A549 (cell line): ENCODE data around the gene RHOB. TPM values are rescaled to one million over a fixed set of nuclear protein-coding genes. Genes with fewer than 3 reads are reported as not detected.

Experiments used
- ATAC-seq, 2 experiments: fragments of 200-7000 bp in 1 of 2; fragments of >200 bp in 1 of 2; cut with Nextera tagmentation in 1 of 2; cut with Tn5 transposase in 1 of 2; 3 replicates each; pipeline versions ENCODE4 v1.8.0 to v1.9.1; 2018 to 2020; ENCODE audit warnings: mild to moderate bottlenecking in 1 of 2, moderate library complexity in 1 of 2
- CTCF ChIA-PET: fragments of 300-600 bp; sonication (Branson Sonifier 250); formaldehyde crosslinking; extraction: SDS; loops from one replicate; lab custom pipeline; 2021; ENCODE audit warnings: antibody characterized with exemption, inconsistent platforms; lab: Yijun Ruan, JAX
- POLR2A ChIA-PET: fragments of 350-600 bp; formaldehyde crosslinking; extraction: SDS; loops from one replicate; lab custom pipeline; 2021; ENCODE audit warnings: antibody characterized with exemption, inconsistent platforms; lab: Yijun Ruan, JAX
- DNase-seq, 2 experiments: peaks; one replicate each; pipeline versions ENCODE4 v3.0.0 to v3.0.0-alpha.2; 2011 to 2016; ENCODE audit warnings: low read depth in 1 of 2, low spot score in 1 of 2
- FAIRE-seq: peaks from 2 replicates; lab custom pipeline; 2011; peaks lifted over from hg19 to GRCh38; lab: Jason Lieb, UNC
- H3K27ac ChIP-seq, 2 experiments: fragments of >200 bp; sonication (Bioruptor Twin); formaldehyde crosslinking; 3 replicates each; pipeline ENCODE4 v1.5.1; 2016 to 2017
- H3K4me1 ChIP-seq: fragments of >200 bp; sonication (Bioruptor Twin); formaldehyde crosslinking; 3 replicates; pipeline ENCODE4 v1.6.1; 2016
- H3K4me2 ChIP-seq: fragments of >200 bp; sonication (Bioruptor Twin); formaldehyde crosslinking; 3 replicates; pipeline ENCODE4 v1.6.1; 2016
- H3K4me3 ChIP-seq: fragments of >200 bp; sonication (Bioruptor Twin); formaldehyde crosslinking; 3 replicates; pipeline ENCODE4 v1.5.1; 2016
- H3K9me3 ChIP-seq: fragments of >200 bp; sonication (Bioruptor Twin); formaldehyde crosslinking; 3 replicates; pipeline ENCODE4 v1.6.1; 2016
- CBX8 ChIP-seq: fragments of 200-600 bp; sonication (generic); IDR thresholded peaks from 2 replicates; pipeline ENCODE4 v1.6.1; 2016
- CHD2 ChIP-seq: fragments of 150-350 bp; IDR thresholded peaks from 2 replicates; pipeline ENCODE4 v1.6.1; 2014; ENCODE audit warnings: low read length; ENCODE audit not compliant: partially characterized antibody
- EHF ChIP-seq: fragments of 250-450 bp; sonication (Bioruptor Pico); IDR thresholded peaks from 2 replicates; pipeline ENCODE4 v1.5.0; 2020; ENCODE audit warnings: mild to moderate bottlenecking
- EHMT2 ChIP-seq: fragments of 200-600 bp; sonication (generic); IDR thresholded peaks from 2 replicates; pipeline ENCODE4 v1.6.1; 2016; ENCODE audit warnings: antibody characterized with exemption, low read depth, mild to moderate bottlenecking, moderate library complexity
- ELK1 ChIP-seq: fragments of 150-350 bp; IDR thresholded peaks from 2 replicates; pipeline ENCODE4 v1.6.1; 2014; ENCODE audit warnings: low read depth, mild to moderate bottlenecking, low read length
- EP300 ChIP-seq, 2 experiments: fragments of >200 bp; sonication (Bioruptor Twin); formaldehyde crosslinking; IDR thresholded peaks; 2 replicates in 1 of 2; 3 replicates in 1 of 2; pipeline ENCODE4 v1.6.1; 2016 to 2017
- GATA3 ChIP-seq: IDR thresholded peaks from 2 replicates; pipeline ENCODE4 v1.6.1; 2012; ENCODE audit warnings: borderline replicate concordance
- HEYL ChIP-seq: fragments of 250-450 bp; sonication (Bioruptor Pico); IDR thresholded peaks from 2 replicates; pipeline ENCODE4 v1.8.0; 2021; ENCODE audit warnings: mild to moderate bottlenecking, moderate library complexity
- HMGXB4 ChIP-seq: fragments of 250-450 bp; sonication (Bioruptor Pico); IDR thresholded peaks from 2 replicates; pipeline ENCODE4 v1.5.0; 2021; ENCODE audit warnings: mild to moderate bottlenecking, moderate library complexity, borderline replicate concordance
- MAFK ChIP-seq: fragments of 450-650 bp; IDR thresholded peaks from 2 replicates; pipeline ENCODE4 v1.6.1; 2014; ENCODE audit not compliant: partially characterized antibody
- NPAS2 ChIP-seq: fragments of 250-450 bp; sonication (Bioruptor Pico); IDR thresholded peaks from 2 replicates; pipeline ENCODE4 v1.8.0; 2022; ENCODE audit warnings: mild to moderate bottlenecking, moderate library complexity, borderline replicate concordance
- RAD21 ChIP-seq, 2 experiments: fragments of >200 bp in 1 of 2; sonication (Bioruptor Twin) in 1 of 2; formaldehyde crosslinking in 1 of 2; IDR thresholded peaks in 1 of 2; conservative IDR thresholded peaks in 1 of 2; 2 replicates in 1 of 2; 3 replicates in 1 of 2; pipeline ENCODE4 v1.6.1; 2012 to 2018; ENCODE audit warnings: inconsistent platforms in 1 of 2
- ZSCAN20 ChIP-seq: fragments of 250-450 bp; sonication (Bioruptor Pico); IDR thresholded peaks from 2 replicates; pipeline ENCODE4 v1.8.0; 2022; ENCODE audit warnings: mild to moderate bottlenecking, moderate library complexity
- WGBS: methylation state at CpG from one replicate; pipeline ENCODE4 v1.1.6; 2017; ENCODE audit errors: missing lambda C conversion rate; 5-methylcytosine and 5-hydroxymethylcytosine counted together
- polyA plus RNA-seq, 4 experiments: library from polyadenylated mRNA; depleted of rRNA in 3 of 4; stranded (reverse); fragments of >200 nt; fragmentation: RNase III in 1 of 4; extraction: RNeasy Plus Mini Kit Qiagen cat#74134 plus additional on column Dnase treatment in 1 of 4; gene quantifications; 2 replicates in 3 of 4; 3 replicates in 1 of 4; pipeline ENCODE4 v1.2.3, GENCODE V29; 2011 to 2017

Gene RHOB
- polyA plus RNA-seq, 2 of the 4 experiments (the other 2 are of a cell fraction): 84.5 to 157 TPM

GRCh38 chr2:20443276-20443920 lies 3.5 kb upstream of the RHOB start (continued):
- TF ChIP-seq NPAS2 (CRISPR knock-in tag) (no peak), GATA3 (peak; percentile 61; the same call in 1 of the 2 replicates), EHMT2 (no peak), RAD21 (conservative IDR thresholded peaks at IDR 0.05 in 1 of 2, IDR thresholded peaks at IDR 0.05 in 1 of 2) (peak; percentile 88 to 91), CBX8 (no peak)

- H3K4me2 ChIP-seq: peak overlapping the region; percentile 71
- TF ChIP-seq EP300 (IDR thresholded peaks at IDR 0.05): no peak
- no peak overlapping the region for H3K4me3 ChIP-seq
- peaks cover 59% of the 10 kb centered on the region for H3K4me1 ChIP-seq
- H3K27ac ChIP-seq: peak overlapping the region; percentile 79 to 83
- ATAC-seq: no peak
- WGBS: 25% methylated on average over 12 of the region's 12 CpGs
- DNase-seq: peak in 1 of 2 experiments; percentile 36
- ChIA-PET CTCF (interaction anchor here (0.6 to 10.5 kb wide), 38 partner anchors 8 to 219 kb away, joined by 3 to 210 read pairs (median 4); partner anchors contain the start of gene HS1BP3), POLR2A (interaction anchor here (0.6 to 1.5 kb wide), 7 partner anchors 100 to 206 kb away, joined by 3 to 5 read pairs (median 3); partner anchors contain the start of gene HS1BP3)
- FAIRE-seq: no peak
- no peaks in the 10 kb centered on the region for H3K9me3 ChIP-seq
Observed at GRCh38 chr2:20444101-20444992, 2.5 kb upstream of the RHOB start.

GRCh38 chr2:20444993-20445910 lies 1.6 kb upstream of the RHOB start:
- no peak for ATAC-seq
- Histone ChIP-seq H3K4me3 (no peak overlapping the region), H3K4me2 (peak overlapping the region; percentile 71), H3K4me1 (peaks cover 59% of the 10 kb centered on the region)
- no peak for TF ChIP-seq EHF (CRISPR knock-in tag)
- TF ChIP-seq ELK1: no peak
- TF ChIP-seq HEYL: no peak
- TF ChIP-seq HMGXB4 (CRISPR knock-in tag): no peak
- TF ChIP-seq MAFK: no peak
- TF ChIP-seq ZSCAN20 (CRISPR knock-in tag): no peak
- TF ChIP-seq CHD2: no peak
- TF ChIP-seq, all 56 proteins: peak for 0
- ChIA-PET POLR2A (interaction anchor here (0.6 to 5.5 kb wide), 12 partner anchors 7 to 205 kb away, joined by 3 to 137 read pairs (median 10); partner anchors contain the start of gene HS1BP3), CTCF (interaction anchor here (0.6 to 10.5 kb wide), 19 partner anchors 10 to 216 kb away, joined by 3 to 210 read pairs (median 6); partner anchors contain the start of gene HS1BP3)
- WGBS: 84% methylated on average over 24 of the region's 24 CpGs
- no peak for DNase-seq
- no peaks in the 10 kb centered on the region for H3K9me3 ChIP-seq
- no peak for FAIRE-seq
- H3K27ac ChIP-seq: peak overlapping the region; percentile 79 to 83
